T-cell (primary cell): ENCODE results near the gene UNC50. TPM values are rescaled to one million over a fixed set of nuclear protein-coding genes. Genes with fewer than 3 reads are reported as not detected.

Experiments
- ATAC-seq, 4 experiments: fragments of 200-7000 bp in 3 of 4; fragments of 150-1000 bp in 1 of 4; cut with Tn5 transposase; replicated peaks in 1 of 4; 1 replicate in 3 of 4; 2 replicates in 1 of 4; pipeline ENCODE4 v1.10.0; 2021; ENCODE audit warnings: moderate library complexity in 3 of 4, mild to moderate bottlenecking in 2 of 4, moderate number of reproducible peaks in 1 of 4
- CTCF ChIA-PET, 2 donors: fragments of 300-600 bp; sonication (Branson Sonifier 250); formaldehyde crosslinking; loops; one replicate each; lab custom pipeline; 2022; ENCODE audit warnings: antibody characterized with exemption in 2 of 2; lab: Charles Lee
- POLR2A ChIA-PET, 2 donors: fragments of 300-600 bp; sonication (Branson Sonifier 250); formaldehyde crosslinking; loops; one replicate each; lab custom pipeline; 2022; ENCODE audit warnings: antibody characterized with exemption in 2 of 2; lab: Charles Lee
- DNase-seq, 35 experiments: peaks; one replicate each; pipeline versions ENCODE4 v3.0.0 to v3.0.0-alpha.2; 2013 to 2023
- H3K27ac ChIP-seq: one replicate; pipeline ENCODE4 v1.5.1; 2013; ENCODE audit warnings: low read length
- H3K27me3 ChIP-seq, 2 experiments: replicated peaks in 1 of 2; 1 replicate in 1 of 2; 2 replicates in 1 of 2; pipeline versions ENCODE4 v1.6.1 to v1.7.0; 2013; ENCODE audit warnings: low read length in 1 of 2, mixed read lengths in 1 of 2; ENCODE audit not compliant: control insufficient read depth in 2 of 2, insufficient read depth in 2 of 2; ENCODE audit errors: extremely low read depth in 1 of 2
- H3K36me3 ChIP-seq, 2 donors: 1 replicate in 1 of 2; 2 replicates in 1 of 2; pipeline versions ENCODE4 v1.6.1 to v1.7.0; 2013; ENCODE audit warnings: low read length in 1 of 2; ENCODE audit not compliant: control insufficient read depth in 2 of 2, insufficient read depth in 1 of 2; ENCODE audit errors: extremely low read depth in 1 of 2
- H3K4me1 ChIP-seq, 2 experiments: 1 replicate in 1 of 2; 2 replicates in 1 of 2; pipeline versions ENCODE4 v1.6.1 to v1.7.0; 2013; ENCODE audit warnings: low read length in 2 of 2, mixed read lengths in 1 of 2; ENCODE audit not compliant: insufficient read depth in 2 of 2, control insufficient read depth in 1 of 2; ENCODE audit errors: extremely low read depth in 1 of 2
- H3K4me3 ChIP-seq, 2 donors: 1 replicate in 1 of 2; 2 replicates in 1 of 2; pipeline versions ENCODE4 v1.5.1 to v1.7.0; 2013; ENCODE audit warnings: mild to moderate bottlenecking in 2 of 2, low read length in 1 of 2, moderate library complexity in 1 of 2; ENCODE audit not compliant: control insufficient read depth in 1 of 2; ENCODE audit errors: extremely low read depth in 1 of 2
- H3K9me3 ChIP-seq: 2 replicates; pipeline ENCODE4 v1.7.0; 2013
- H3K27ac Mint-ChIP-seq, 2 donors: one replicate each; pipeline ENCODE4 v1.8.0; 2020 to 2021; ENCODE audit warnings: mild to moderate bottlenecking in 2 of 2, mixed read lengths in 2 of 2
- H3K27me3 Mint-ChIP-seq, 2 donors: one replicate each; pipeline ENCODE4 v1.8.0; 2021 to 2022; ENCODE audit warnings: mixed read lengths in 2 of 2
- H3K36me3 Mint-ChIP-seq: one replicate; pipeline ENCODE4 v1.8.0; 2021; ENCODE audit warnings: mixed read lengths
- H3K4me1 Mint-ChIP-seq, 3 donors: one replicate each; pipeline ENCODE4 v1.8.0; 2020 to 2022; ENCODE audit warnings: mixed read lengths in 3 of 3, mild to moderate bottlenecking in 1 of 3
- H3K4me3 Mint-ChIP-seq, 3 donors: one replicate each; pipeline ENCODE4 v1.8.0; 2020 to 2022; ENCODE audit warnings: mild to moderate bottlenecking in 3 of 3, mixed read lengths in 3 of 3, moderate library complexity in 3 of 3
- H3K9me3 Mint-ChIP-seq, 3 donors: one replicate each; pipeline ENCODE4 v1.8.0; 2020 to 2022; ENCODE audit warnings: mixed read lengths in 3 of 3
- WGBS: methylation state at CpG from one replicate; pipeline ENCODE4 v1.1.5; 2013; ENCODE audit warnings: missing lambda C conversion rate; ENCODE audit not compliant: insufficient coverage; 5-methylcytosine and 5-hydroxymethylcytosine counted together
- total RNA-seq, 35 experiments: library from RNA in 6 of 35; stranded (reverse) in 6 of 35; fragments of 120-200 nt in 1 of 35; gene quantifications; one replicate each; pipeline versions ENCODE4 v1.2.1 to v1.2.4 and lab custom pipeline; 2013 to 2026

UNC50 gene
- total RNA-seq, 5 donors from 2014 or later (not counting 1 experiment from before 2014, with no cell fraction given) = 19.5 to 37.9 (median 29.5) TPM

DNA sequence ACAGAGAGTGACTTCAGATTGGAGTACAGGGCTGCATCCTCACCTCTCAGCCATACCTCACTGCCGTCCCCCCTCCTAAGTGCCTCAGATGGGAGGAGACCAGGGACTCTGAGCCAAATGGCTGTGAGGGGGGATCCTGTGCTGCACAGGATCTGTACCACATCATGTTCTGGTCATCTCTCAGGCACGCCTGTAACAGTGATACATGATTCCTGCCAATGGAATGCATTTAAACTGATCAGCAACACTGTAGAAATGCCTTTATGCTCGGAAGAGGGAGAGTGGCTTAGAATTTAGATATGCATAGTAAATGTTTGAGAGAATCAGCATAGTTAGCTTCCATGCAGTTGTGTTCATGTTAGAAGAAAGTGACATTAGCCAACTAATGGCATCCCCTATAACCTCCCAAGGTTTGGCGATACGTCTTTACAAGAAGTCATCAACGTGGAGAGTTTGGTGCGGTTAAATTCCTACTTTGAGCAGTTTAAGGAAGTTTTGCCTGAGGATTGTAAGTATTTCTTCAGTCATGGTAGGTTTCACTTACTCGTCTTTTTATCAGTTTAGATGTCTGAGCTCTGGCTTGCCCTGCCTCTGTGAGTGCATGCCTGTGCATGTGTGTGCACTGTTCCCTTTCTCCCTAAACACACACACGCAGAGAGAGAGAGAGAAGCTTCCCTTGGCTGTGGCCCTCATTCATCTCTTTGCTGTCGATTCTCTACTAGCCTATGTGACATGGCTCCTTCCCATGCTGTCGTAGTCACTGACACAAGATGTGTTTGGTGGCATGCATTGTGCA lies 40.0 kb upstream of the UNC50 start:
- Mint-ChIP-seq H3K27ac (peak overlapping the region in 1 of 2 donors; percentile 46), H3K36me3 (peaks cover 58% of the 10 kb centered on the region), H3K4me1 (peaks cover 0 to 14% (median 0%) of the 10 kb centered on the region in 3 donors), H3K9me3 (no peaks in the 10 kb centered on the region), H3K27me3 (no peaks in the 10 kb centered on the region), H3K4me3 (no peak overlapping the region)
- Histone ChIP-seq H3K9me3 (no peaks in the 10 kb centered on the region), H3K27ac (no peak overlapping the region), H3K4me3 (no peak overlapping the region), H3K27me3 (no peaks in the 10 kb centered on the region), H3K36me3 (peaks cover 45 to 100% of the 10 kb centered on the region in 2 donors), H3K4me1 (no peaks in the 10 kb centered on the region)
- ChIA-PET POLR2A (interaction anchor here in 1 of 2 donors (0.6 kb wide), 1 partner anchor 251 kb away, joined by 3 read pairs; no protein-coding TSS in a partner anchor), CTCF (interaction anchor here in 1 of 2 donors (0.6 kb wide), 1 partner anchor 269 kb away, joined by 4 read pairs; no protein-coding TSS in a partner anchor)
- WGBS = no CpG with 5 or more reads among the region's 11 CpGs
- ATAC-seq (no peak), DNase-seq (no peak)

DNA sequence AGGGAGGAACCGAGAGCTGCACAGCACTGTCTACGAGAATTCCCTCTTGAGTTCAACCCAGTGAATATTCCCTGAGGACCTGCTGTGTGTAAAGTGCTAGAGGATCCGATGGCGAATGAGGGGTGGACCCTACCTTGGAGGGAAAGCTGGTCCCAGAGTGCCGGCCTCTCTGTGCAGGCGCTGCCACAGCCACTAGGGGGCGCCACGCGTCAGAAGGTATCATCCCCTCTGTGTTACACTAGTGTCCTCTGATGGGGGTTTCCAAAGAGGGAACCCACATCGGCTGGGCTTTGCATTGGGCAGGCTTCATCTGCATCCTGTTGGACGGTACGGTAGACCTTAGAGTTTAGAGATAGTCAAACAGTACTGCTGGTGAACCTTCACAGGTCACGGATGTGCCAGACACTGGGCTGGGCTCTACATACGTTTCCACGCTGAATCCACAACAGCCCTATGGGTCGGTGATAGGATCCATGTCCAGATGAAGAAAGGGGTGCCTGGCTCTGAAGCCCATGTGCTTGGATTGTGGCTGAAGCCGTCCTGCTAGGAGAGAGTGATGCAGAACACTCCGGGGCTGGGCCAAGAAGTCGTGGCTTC lies 39.1 kb upstream of the UNC50 start:
- Mint-ChIP-seq H3K36me3 (peaks cover 64% of the 10 kb centered on the region), H3K4me3 (no peak overlapping the region), H3K4me1 (peaks cover 0 to 14% (median 0%) of the 10 kb centered on the region in 3 donors), H3K27ac (peak overlapping the region; percentile 65 to 74), H3K9me3 (no peaks in the 10 kb centered on the region), H3K27me3 (no peaks in the 10 kb centered on the region)
- Histone ChIP-seq H3K4me3 (no peak overlapping the region), H3K27me3 (no peaks in the 10 kb centered on the region), H3K9me3 (no peaks in the 10 kb centered on the region), H3K27ac (no peak overlapping the region), H3K36me3 (peaks cover 46 to 100% of the 10 kb centered on the region in 2 donors), H3K4me1 (no peaks in the 10 kb centered on the region)
- ChIA-PET CTCF (interaction anchor here (0.6 to 0.7 kb wide), 2 partner anchors 268 to 497 kb away, joined by 3 to 4 read pairs; no protein-coding TSS in a partner anchor), POLR2A (no interaction called here)
- WGBS = 88% methylated on average over 11 of the region's 19 CpGs
- ATAC-seq (peak; percentile 69 to 86 (median 74)), DNase-seq (peak; percentile 23 to 80 (median 64))

DNA sequence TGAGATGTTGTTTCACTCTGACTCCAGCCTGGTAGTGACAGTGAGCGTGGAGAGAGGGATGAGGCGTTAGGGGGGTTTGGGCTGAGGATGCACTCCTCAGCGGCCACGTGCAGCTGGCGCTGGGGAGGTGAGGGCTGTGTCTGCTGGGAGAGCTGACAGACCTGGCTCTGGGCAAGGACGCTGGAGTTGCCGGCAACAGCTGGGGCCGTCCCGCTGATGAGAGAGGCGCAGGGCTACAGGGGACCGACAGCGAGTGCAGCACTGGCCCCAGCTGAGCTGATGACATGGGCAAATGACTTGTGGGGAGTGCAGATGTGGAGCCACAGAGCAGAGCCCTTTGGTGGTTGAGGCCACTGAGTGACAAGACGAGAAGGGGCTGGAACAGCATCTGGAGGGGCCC lies 38.5 kb upstream of the UNC50 start:
- POLR2A ChIA-PET = no interaction called here
- no peak overlapping the region for H3K27ac ChIP-seq
- no peak for ATAC-seq

DNA sequence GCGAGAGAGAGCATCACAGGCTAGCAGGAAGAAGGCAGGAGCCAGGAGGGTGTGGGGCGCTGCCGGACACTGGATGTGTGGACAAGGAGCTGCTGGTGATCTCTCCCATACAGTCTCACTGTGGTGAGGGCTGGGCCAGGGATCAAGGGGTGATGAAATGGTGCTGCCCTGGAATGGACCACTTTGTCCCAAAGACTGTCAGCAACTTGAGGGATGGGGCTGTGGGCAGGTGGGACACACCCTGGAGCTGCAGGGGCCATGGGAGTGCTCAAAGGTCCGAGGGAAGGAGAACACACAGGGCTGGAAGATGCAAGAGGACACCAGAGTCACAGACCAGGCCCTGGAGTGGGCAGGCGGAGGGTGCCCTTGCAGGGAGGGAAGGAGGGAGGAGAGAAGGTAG lies 38.0 kb upstream of the UNC50 start:
- H3K36me3 ChIP-seq = peaks cover 39 to 98% of the 10 kb centered on the region in 2 donors
- H3K27ac ChIP-seq = no peak overlapping the region
- H3K9me3 Mint-ChIP-seq = no peaks in the 10 kb centered on the region
- no peak for DNase-seq
- H3K4me1 Mint-ChIP-seq = peaks cover 0 to 14% (median 0%) of the 10 kb centered on the region in 3 donors
- ChIA-PET CTCF (no interaction called here), POLR2A (no interaction called here)
- H3K4me3 Mint-ChIP-seq = no peak overlapping the region
- WGBS = 95% methylated on average over 4 of the region's 5 CpGs
- no peaks in the 10 kb centered on the region for H3K4me1 ChIP-seq
- no peak for ATAC-seq
- no peaks in the 10 kb centered on the region for H3K9me3 ChIP-seq
- H3K27me3 Mint-ChIP-seq = no peaks in the 10 kb centered on the region
- H3K27ac Mint-ChIP-seq = peak overlapping the region in 1 of 2 donors; percentile 65
- peaks cover 65% of the 10 kb centered on the region for H3K36me3 Mint-ChIP-seq
- no peak overlapping the region for H3K4me3 ChIP-seq
- no peaks in the 10 kb centered on the region for H3K27me3 ChIP-seq

More for the DNA sequence above, 38.5 kb upstream of the UNC50 start:
- Histone ChIP-seq H3K36me3 (peaks cover 40 to 98% of the 10 kb centered on the region in 2 donors), H3K27me3 (no peaks in the 10 kb centered on the region), H3K4me3 (no peak overlapping the region), H3K4me1 (no peaks in the 10 kb centered on the region), H3K9me3 (no peaks in the 10 kb centered on the region)
- H3K27ac Mint-ChIP-seq = peak overlapping the region; percentile 65 to 74
- CTCF ChIA-PET = no interaction called here
- peaks cover 0 to 14% (median 0%) of the 10 kb centered on the region in 3 donors for H3K4me1 Mint-ChIP-seq
- no peaks in the 10 kb centered on the region for H3K27me3 Mint-ChIP-seq
- 99% methylated on average over 13 of the region's 13 CpGs for WGBS
- H3K36me3 Mint-ChIP-seq = peaks cover 64% of the 10 kb centered on the region
- H3K9me3 Mint-ChIP-seq = no peaks in the 10 kb centered on the region
- H3K4me3 Mint-ChIP-seq = no peak overlapping the region
- no peak for DNase-seq

DNA sequence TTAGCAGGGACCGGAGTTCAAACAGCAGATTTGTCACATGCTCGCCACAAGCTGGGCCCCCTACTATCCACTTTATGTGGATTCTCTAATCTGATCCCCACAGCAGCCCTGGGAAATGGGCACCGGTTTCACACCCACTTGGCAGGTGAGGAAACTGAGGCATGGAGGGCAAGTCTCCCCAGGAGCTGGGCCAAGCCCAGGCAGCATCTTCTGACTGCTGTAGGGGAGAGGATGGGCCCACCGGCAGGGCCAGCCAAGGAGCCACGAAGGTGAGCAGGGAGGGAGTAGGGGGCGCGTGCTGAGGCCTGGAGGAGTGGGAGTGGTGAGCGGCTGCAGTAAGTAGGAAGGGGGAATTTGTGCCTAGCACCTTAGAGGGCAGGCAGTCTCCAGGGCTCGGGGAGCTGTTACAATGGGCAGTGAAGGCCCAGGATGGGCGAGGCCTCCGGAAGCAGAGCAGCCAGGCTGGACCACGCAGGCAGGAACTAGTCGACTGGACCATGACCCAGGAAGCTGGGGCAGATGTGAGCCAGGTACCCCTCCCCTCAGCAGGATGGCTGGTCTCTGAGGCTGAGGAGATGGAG lies 37.2 kb upstream of the UNC50 start:
- Histone ChIP-seq H3K4me3 (no peak overlapping the region), H3K9me3 (no peaks in the 10 kb centered on the region), H3K27ac (no peak overlapping the region), H3K4me1 (no peaks in the 10 kb centered on the region), H3K36me3 (peaks cover 40 to 98% of the 10 kb centered on the region in 2 donors), H3K27me3 (no peaks in the 10 kb centered on the region)
- 95% methylated on average over 9 of the region's 13 CpGs for WGBS
- DNase-seq (no peak), ATAC-seq (no peak)
- no peak overlapping the region for H3K4me3 Mint-ChIP-seq
- H3K27me3 Mint-ChIP-seq = no peaks in the 10 kb centered on the region
- CTCF ChIA-PET = no interaction called here
- peaks cover 0 to 11% (median 0%) of the 10 kb centered on the region in 3 donors for H3K4me1 Mint-ChIP-seq
- no peaks in the 10 kb centered on the region for H3K9me3 Mint-ChIP-seq
- POLR2A ChIA-PET = no interaction called here
- peaks cover 65% of the 10 kb centered on the region for H3K36me3 Mint-ChIP-seq
- H3K27ac Mint-ChIP-seq = no peak overlapping the region

DNA sequence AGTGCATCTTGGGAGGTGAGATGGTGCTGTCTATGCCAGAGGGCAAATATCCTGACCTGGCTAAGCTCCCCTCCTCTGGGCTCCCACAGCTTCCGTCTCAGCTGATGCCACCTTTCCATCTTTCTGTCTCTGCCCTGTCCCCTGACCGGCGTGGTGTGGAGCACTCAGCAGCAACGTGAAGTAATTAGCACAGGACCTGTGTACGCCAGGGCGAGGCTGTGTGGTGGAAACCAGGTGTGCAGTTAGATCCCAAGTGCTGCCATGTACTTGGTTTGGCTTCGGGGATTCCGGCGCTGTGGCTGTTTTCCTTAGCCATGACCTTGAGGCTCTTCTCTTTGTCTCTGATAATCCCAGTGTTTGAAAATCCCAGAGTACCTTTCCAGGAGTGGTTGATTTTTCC lies 36.6 kb upstream of the UNC50 start:
- ChIA-PET POLR2A (interaction anchor here (0.5 to 0.8 kb wide), 2 partner anchors 37 to 166 kb away, joined by 3 read pairs; no protein-coding TSS in a partner anchor), CTCF (no interaction called here)
- Mint-ChIP-seq H3K27ac (no peak overlapping the region), H3K4me3 (no peak overlapping the region), H3K27me3 (no peaks in the 10 kb centered on the region), H3K9me3 (no peaks in the 10 kb centered on the region), H3K36me3 (peaks cover 63% of the 10 kb centered on the region), H3K4me1 (peaks cover 0 to 10% (median 0%) of the 10 kb centered on the region in 3 donors)
- no peak for DNase-seq
- no peak overlapping the region for H3K27ac ChIP-seq
- no peaks in the 10 kb centered on the region for H3K4me1 ChIP-seq
- no peaks in the 10 kb centered on the region for H3K9me3 ChIP-seq
- no peak for ATAC-seq
- H3K27me3 ChIP-seq = no peaks in the 10 kb centered on the region
- WGBS = 97% methylated on average over 9 of the region's 9 CpGs
- H3K4me3 ChIP-seq = no peak overlapping the region
- peaks cover 41 to 97% of the 10 kb centered on the region in 2 donors for H3K36me3 ChIP-seq
